B cell (primary cell): Measurements from ENCODE around the gene SIK3. TPM values are rescaled to one million over a fixed set of nuclear protein-coding genes. Genes with fewer than 3 reads are reported as not detected.

Experiments
- ATAC-seq: fragments of 200-7000 bp; cut with Tn5 transposase; one replicate; pipeline ENCODE4 v1.10.0; 2021; ENCODE audit warnings: low read depth, mild to moderate bottlenecking, moderate number of reproducible peaks, moderate library complexity
- CTCF ChIA-PET: fragments of 350-600 bp; sonication (Branson Sonifier 250); formaldehyde crosslinking; loops from one replicate; lab custom pipeline; 2021; ENCODE audit warnings: antibody characterized with exemption, inconsistent platforms; lab: Charles Lee
- POLR2A ChIA-PET: fragments of 350-600 bp; sonication (Branson Sonifier 250); formaldehyde crosslinking; loops from one replicate; lab custom pipeline; 2021; ENCODE audit warnings: antibody characterized with exemption; lab: Charles Lee
- DNase-seq: peaks from one replicate; pipeline ENCODE4 v3.0.0; 2013
- H2AFZ ChIP-seq: 2 replicates; pipeline ENCODE4 v1.6.1; 2012; ENCODE audit warnings: mild to moderate bottlenecking, low read depth, low read length; ENCODE audit not compliant: insufficient read depth, poor library complexity, severe bottlenecking
- H3K27ac ChIP-seq, 2 donors: 1 replicate in 1 of 2; 2 replicates in 1 of 2; pipeline ENCODE4 v1.5.1; 2012 to 2013; ENCODE audit warnings: low read length in 2 of 2, mild to moderate bottlenecking in 2 of 2, moderate library complexity in 1 of 2
- H3K27me3 ChIP-seq, 4 experiments: fragments of 200-600 bp in 1 of 4; sonication (generic) in 1 of 4; replicated peaks in 1 of 4; 1 replicate in 2 of 4; 2 replicates in 2 of 4; pipeline versions ENCODE4 v1.6.1 to v1.7.0; 2013 to 2016; ENCODE audit warnings: low read length in 3 of 4, mild to moderate bottlenecking in 2 of 4, mixed read lengths in 1 of 4, moderate library complexity in 1 of 4; ENCODE audit not compliant: insufficient read depth in 4 of 4, control insufficient read depth in 3 of 4; ENCODE audit errors: control extremely low read depth in 1 of 4
- H3K36me3 ChIP-seq, 2 experiments: replicated peaks in 1 of 2; 1 replicate in 1 of 2; 2 replicates in 1 of 2; pipeline versions ENCODE4 v1.6.1 to v1.7.1; 2013; ENCODE audit warnings: low read length in 1 of 2; ENCODE audit not compliant: insufficient read depth in 2 of 2, control insufficient read depth in 1 of 2; ENCODE audit errors: control extremely low read depth in 1 of 2, extremely low read depth in 1 of 2
- H3K4me1 ChIP-seq, 2 donors: fragments of 200-600 bp in 1 of 2; sonication (generic) in 1 of 2; 1 replicate in 1 of 2; 2 replicates in 1 of 2; pipeline versions ENCODE4 v1.5.1 to v1.6.1; 2013 to 2017; ENCODE audit warnings: low read length in 2 of 2; ENCODE audit not compliant: control insufficient read depth in 2 of 2, insufficient read depth in 2 of 2
- H3K4me2 ChIP-seq: replicated peaks from 2 replicates; pipeline ENCODE3; 2012; ENCODE audit warnings: mild to moderate bottlenecking, low read depth, low read length; ENCODE audit not compliant: poor library complexity, severe bottlenecking
- H3K4me3 ChIP-seq, 5 experiments: fragments of 200-600 bp in 1 of 5; sonication (generic) in 1 of 5; 1 replicate in 3 of 5; 2 replicates in 2 of 5; pipeline versions ENCODE4 v1.5.1 to v1.7.0; 2011 to 2016; ENCODE audit warnings: low read length in 4 of 5, mild to moderate bottlenecking in 4 of 5, low read depth in 2 of 5, control low read depth in 1 of 5, moderate library complexity in 1 of 5; ENCODE audit not compliant: insufficient read depth in 1 of 5; ENCODE audit errors: control extremely low read depth in 1 of 5, extremely low read depth in 1 of 5
- H3K79me2 ChIP-seq: fragments of 200-600 bp; sonication (generic); one replicate; pipeline ENCODE4 v1.6.0; 2016; ENCODE audit warnings: low read length; ENCODE audit not compliant: control insufficient read depth, insufficient read depth
- H3K9ac ChIP-seq: fragments of 200-600 bp; sonication (generic); 2 replicates; pipeline ENCODE4 v1.6.1; 2017; ENCODE audit warnings: mild to moderate bottlenecking, low read length, moderate library complexity
- H3K9me3 ChIP-seq, 3 donors: one replicate each; pipeline versions ENCODE4 v1.6.1 to v1.7.1; 2013; ENCODE audit warnings: low read length in 2 of 3; ENCODE audit not compliant: control insufficient read depth in 2 of 3, insufficient read depth in 1 of 3; ENCODE audit errors: control extremely low read depth in 1 of 3
- H4K20me1 ChIP-seq: 2 replicates; pipeline ENCODE4 v1.6.0; 2012; ENCODE audit warnings: mild to moderate bottlenecking, low read length; ENCODE audit not compliant: insufficient read depth, control insufficient read depth, poor library complexity, severe bottlenecking
- H3K27ac Mint-ChIP-seq: one replicate; pipeline ENCODE4 v1.8.0; 2021; ENCODE audit warnings: mixed read lengths
- H3K27me3 Mint-ChIP-seq: one replicate; pipeline ENCODE4 v1.8.0; 2021; ENCODE audit warnings: mixed read lengths
- H3K4me1 Mint-ChIP-seq: one replicate; pipeline ENCODE4 v1.8.0; 2021; ENCODE audit warnings: mixed read lengths
- H3K4me3 Mint-ChIP-seq: one replicate; pipeline ENCODE4 v1.8.0; 2021; ENCODE audit warnings: mixed read lengths
- H3K9me3 Mint-ChIP-seq: one replicate; pipeline ENCODE4 v1.8.0; 2022; ENCODE audit warnings: mixed read lengths; ENCODE audit not compliant: insufficient read depth
- CTCF ChIP-seq: fragments of 200-600 bp; IDR thresholded peaks from one replicate; pipeline ENCODE4 v1.8.0; 2022; ENCODE audit warnings: antibody characterized with exemption, mild to moderate bottlenecking
- EZH2 ChIP-seq: IDR thresholded peaks from 2 replicates; pipeline ENCODE4 v1.6.1; 2012; ENCODE audit warnings: borderline replicate concordance, low read depth, mild to moderate bottlenecking, moderate library complexity, low read length; ENCODE audit not compliant: insufficient read depth, poor library complexity, severe bottlenecking
- WGBS: methylation state at CpG from one replicate; pipeline ENCODE4 v1.1.5; 2013; ENCODE audit warnings: missing lambda C conversion rate; ENCODE audit not compliant: insufficient coverage; 5-methylcytosine and 5-hydroxymethylcytosine counted together
- intact Hi-C: fragments of 100-400 bp; cut with micrococcal nuclease; formaldehyde crosslinking; loops from one replicate; pipeline ENCODE4 v1.10.0; 2022
- polyA plus RNA-seq: library from polyadenylated mRNA; depleted of rRNA; stranded (reverse); fragments of >200 nt; gene quantifications from 2 replicates; pipeline ENCODE4 v1.2.3, GENCODE V29; 2012
- total RNA-seq, 2 donors: library from RNA; stranded (reverse); fragments of 120-200 nt in 1 of 2; gene quantifications; 1 replicate in 1 of 2; 2 replicates in 1 of 2; pipeline versions ENCODE4 v1.2.3 to v1.2.4, GENCODE V29; 2013 to 2022

SIK3 gene
- total and polyA plus RNA-seq, 2 donors (not counting 1 experiment from before 2014, with no cell fraction given) = 36.5 to 180 TPM

- ChIA-PET CTCF (no interaction called here), POLR2A (no interaction called here)
- no peaks in the 10 kb centered on the region for H3K9me3 Mint-ChIP-seq
- no peak for DNase-seq
- Histone ChIP-seq H2AFZ (no peak overlapping the region), H3K9ac (no peak overlapping the region), H3K36me3 (peaks cover 0 to 6% of the 10 kb centered on the region in 2 experiments), H4K20me1 (peaks cover 57% of the 10 kb centered on the region), H3K27me3 (no peaks in the 10 kb centered on the region), H3K4me3 (no peak overlapping the region), H3K4me2 (no peak overlapping the region), H3K27ac (peak overlapping the region in 1 of 2 donors; percentile 20), H3K9me3 (no peaks in the 10 kb centered on the region), H3K79me2 (peaks cover 98% of the 10 kb centered on the region), H3K4me1 (peaks cover 20 to 25% of the 10 kb centered on the region in 2 donors)
- no peaks in the 10 kb centered on the region for H3K27me3 Mint-ChIP-seq
- peaks cover 64% of the 10 kb centered on the region for H3K4me1 Mint-ChIP-seq
- no peak overlapping the region for H3K27ac Mint-ChIP-seq
- intact Hi-C loops = loop anchor here (5.0 kb wide), 1 partner anchor 34 kb away; no protein-coding TSS in a partner anchor
- TF ChIP-seq CTCF = no peak
- TF ChIP-seq EZH2 = no peak
- WGBS = 100% methylated on average over 1 of the region's 3 CpGs
- H3K4me3 Mint-ChIP-seq = no peak overlapping the region
- ATAC-seq = no peak
Measured at GRCh38 chr11:117071344-117071787, 26.9 kb downstream of the SIK3 start.

- H4K20me1 ChIP-seq = peaks cover 52% of the 10 kb centered on the region
- no peak overlapping the region for H3K4me3 ChIP-seq
- POLR2A ChIA-PET = interaction anchor here (0.7 kb wide), 2 partner anchors 12 to 75 kb away, joined by 3 to 8 read pairs; no protein-coding TSS in a partner anchor
- H3K79me2 ChIP-seq = peaks cover 96% of the 10 kb centered on the region
- no peak overlapping the region for H3K9ac ChIP-seq
- H3K4me1 ChIP-seq = peaks cover 11 to 16% of the 10 kb centered on the region in 2 donors
- H3K4me2 ChIP-seq = no peak overlapping the region
- Mint-ChIP-seq H3K4me3 (no peak overlapping the region), H3K27ac (no peak overlapping the region), H3K4me1 (peaks cover 58% of the 10 kb centered on the region), H3K27me3 (no peaks in the 10 kb centered on the region), H3K9me3 (no peaks in the 10 kb centered on the region)
- no peak overlapping the region for H3K27ac ChIP-seq
- no peaks in the 10 kb centered on the region for H3K27me3 ChIP-seq
- ATAC-seq (no peak), DNase-seq (no peak)
- TF ChIP-seq CTCF (no peak), EZH2 (no peak)
- no CpG with 5 or more reads among the region's 1 CpG for WGBS
- no peak overlapping the region for H2AFZ ChIP-seq
- CTCF ChIA-PET = no interaction called here
- H3K36me3 ChIP-seq = peaks cover 0 to 6% of the 10 kb centered on the region in 2 experiments
- no peaks in the 10 kb centered on the region for H3K9me3 ChIP-seq
- intact Hi-C loops = loop anchor here (5.0 kb wide), 1 partner anchor 33 kb away; no protein-coding TSS in a partner anchor
Measured at GRCh38 chr11:117070016-117070415, 28.2 kb downstream of the SIK3 start.
